VCaP (cell line): Measurements from ENCODE around the gene NR2F2.

Experiments
- H3K27ac ChIP-seq: fragments of 450-650 bp; 2 replicates; pipeline ENCODE4 v1.5.1; 2017
- TF ChIP-seq, protein P1 (sequence below): fragments of 450-650 bp; conservative IDR thresholded peaks from 2 replicates; pipeline ENCODE4 v1.5.1; 2017; ENCODE audit warnings: mild to moderate bottlenecking, moderate library complexity

Gene NR2F2

DNA sequence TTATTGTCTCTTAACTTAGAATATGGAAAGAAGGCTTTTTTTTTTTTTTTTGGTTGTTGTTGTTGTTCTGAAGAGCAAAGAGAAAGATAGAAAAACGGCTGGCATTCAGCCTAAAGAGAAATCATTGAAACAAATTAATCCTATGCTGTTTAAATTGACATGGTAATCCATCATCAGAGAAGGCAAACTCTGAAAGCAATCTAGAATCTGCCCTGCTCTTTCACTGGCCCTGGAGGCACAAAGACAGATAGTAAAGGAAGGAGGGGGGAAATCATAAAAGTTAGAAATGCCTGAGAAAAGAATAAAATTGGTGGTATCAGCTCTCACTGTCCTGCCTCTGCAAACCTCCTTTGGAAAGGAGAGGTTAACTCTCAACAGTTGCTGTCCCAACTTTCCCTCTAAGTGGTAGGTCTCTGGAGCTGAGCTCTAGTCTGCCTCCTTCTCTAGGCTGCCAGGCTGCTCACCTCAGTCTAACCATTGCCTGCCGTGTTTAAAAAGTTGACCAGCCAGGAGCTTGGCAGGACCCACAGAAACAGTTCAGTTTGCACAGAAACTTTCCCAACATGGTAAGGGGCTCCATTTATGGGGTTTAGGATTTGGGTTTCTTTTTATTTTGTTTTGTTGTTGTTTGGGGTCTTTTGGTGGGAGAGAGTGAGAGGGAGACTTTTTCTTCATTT lies 13.4 kb upstream of the NR2F2 start:
- H3K27ac ChIP-seq = no peak overlapping the region
- TF ChIP-seq, protein P1, sequence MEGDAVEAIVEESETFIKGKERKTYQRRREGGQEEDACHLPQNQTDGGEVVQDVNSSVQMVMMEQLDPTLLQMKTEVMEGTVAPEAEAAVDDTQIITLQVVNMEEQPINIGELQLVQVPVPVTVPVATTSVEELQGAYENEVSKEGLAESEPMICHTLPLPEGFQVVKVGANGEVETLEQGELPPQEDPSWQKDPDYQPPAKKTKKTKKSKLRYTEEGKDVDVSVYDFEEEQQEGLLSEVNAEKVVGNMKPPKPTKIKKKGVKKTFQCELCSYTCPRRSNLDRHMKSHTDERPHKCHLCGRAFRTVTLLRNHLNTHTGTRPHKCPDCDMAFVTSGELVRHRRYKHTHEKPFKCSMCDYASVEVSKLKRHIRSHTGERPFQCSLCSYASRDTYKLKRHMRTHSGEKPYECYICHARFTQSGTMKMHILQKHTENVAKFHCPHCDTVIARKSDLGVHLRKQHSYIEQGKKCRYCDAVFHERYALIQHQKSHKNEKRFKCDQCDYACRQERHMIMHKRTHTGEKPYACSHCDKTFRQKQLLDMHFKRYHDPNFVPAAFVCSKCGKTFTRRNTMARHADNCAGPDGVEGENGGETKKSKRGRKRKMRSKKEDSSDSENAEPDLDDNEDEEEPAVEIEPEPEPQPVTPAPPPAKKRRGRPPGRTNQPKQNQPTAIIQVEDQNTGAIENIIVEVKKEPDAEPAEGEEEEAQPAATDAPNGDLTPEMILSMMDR = no peak

DNA sequence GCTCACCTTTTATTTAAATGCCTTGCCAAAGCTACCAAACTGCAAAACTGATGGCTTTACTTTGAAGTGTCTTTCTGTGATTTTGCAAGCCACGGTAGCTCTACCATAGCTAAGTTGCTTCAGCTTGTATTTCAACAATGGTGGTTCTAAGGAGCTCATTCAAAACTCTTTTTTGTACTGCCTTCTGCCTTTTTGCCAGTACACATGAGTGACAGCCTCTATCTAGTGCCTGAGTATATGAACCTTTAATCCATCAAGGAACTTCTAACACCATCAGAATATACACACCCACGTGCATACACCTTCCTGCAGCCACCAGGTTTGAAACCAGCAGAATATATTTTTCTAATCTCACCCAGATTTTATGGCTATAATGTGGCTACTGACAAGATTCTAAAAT lies 10.4 kb upstream of the NR2F2 start:
- no peak overlapping the region for H3K27ac ChIP-seq
- TF ChIP-seq, protein P1 = no peak

DNA sequence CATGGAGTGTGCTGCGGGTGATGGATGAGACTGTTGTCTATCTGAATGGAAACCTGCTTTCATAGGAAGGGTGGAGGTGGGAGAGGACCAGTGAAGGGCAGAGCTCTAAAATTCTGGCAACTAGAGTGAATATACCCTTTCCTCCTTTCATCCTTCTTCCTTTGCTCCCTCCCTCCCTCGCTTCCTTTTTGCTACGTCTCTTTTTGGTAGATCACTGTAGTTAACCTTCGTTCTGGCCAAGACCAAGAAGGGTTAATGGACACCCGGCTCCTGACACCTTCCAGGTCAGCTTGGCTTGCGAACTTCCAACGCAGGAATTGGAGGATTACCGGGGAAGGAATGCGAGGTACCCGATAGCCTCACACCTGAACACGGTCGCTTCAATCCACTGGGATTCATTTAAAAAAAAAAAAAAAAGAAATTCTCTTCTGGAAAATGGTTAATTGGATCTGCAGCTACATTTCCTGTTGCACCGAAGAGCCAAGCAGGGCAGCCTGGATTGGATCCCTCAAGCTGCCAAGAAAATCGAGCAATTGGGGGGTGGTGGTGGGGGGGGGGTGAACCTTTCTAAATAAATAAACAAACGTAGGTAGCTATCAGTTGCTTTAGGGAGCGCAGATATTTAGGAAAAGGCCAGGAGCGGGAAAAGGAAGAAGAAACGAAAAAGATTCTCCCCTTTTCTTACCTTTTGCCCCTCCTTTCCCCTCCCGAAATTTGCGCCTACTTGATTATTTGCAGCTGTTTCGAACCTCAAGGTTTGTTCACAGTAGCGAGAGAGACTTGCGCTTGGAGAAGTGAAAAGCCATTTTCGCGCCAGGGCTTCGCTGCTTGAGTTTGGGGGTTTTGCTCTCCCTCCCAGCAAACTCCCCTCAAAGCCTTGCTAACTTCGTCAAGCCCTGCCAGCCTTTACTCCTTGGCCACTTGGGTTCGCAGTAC lies 9.5 kb upstream of the NR2F2 start:
- no peak overlapping the region for H3K27ac ChIP-seq
- TF ChIP-seq, protein P1 = no peak

DNA sequence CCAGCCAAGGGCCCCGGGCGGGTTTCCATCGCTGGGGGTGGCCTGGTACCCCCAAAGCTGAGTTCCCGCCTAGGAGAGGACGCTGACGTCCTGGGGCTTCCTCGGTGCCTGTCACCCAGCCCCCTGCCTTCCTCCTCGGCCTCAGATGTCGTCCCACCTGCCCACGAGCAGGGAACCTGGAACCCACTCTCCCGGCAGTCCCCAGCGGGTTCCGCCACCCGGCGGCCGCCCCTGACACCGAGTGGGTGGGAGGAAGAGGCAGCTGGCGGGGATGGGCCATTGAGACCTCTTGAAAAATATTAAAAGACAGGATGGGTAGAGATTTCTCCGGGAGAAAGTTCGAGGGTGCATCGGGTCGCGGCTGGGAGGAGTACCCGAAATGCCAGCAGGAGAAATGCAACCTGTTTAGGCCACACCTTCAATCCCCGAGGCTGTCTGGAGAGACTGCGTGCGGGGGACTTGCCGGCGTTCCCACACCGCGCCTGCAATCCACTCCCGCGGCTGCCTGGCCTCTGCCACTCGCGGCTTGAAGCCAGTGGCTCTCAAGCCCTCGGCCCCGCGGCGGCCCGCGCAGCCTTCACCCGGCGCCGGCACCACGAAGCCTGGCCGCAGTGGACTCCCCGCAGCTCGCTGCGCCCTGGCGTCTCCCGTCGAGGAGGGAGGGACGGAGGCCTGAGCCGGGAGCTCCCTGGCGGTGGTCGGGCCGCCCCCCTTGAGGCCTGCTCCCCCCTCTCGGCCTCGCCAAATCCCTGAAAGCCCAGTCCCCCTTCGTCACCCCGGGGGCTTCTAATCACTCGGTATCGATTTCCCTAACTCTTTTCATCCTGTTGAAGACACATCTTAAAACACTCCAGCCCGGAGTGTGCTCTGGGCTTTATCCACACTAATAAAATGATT lies 8.6 kb upstream of the NR2F2 start:
- no peak overlapping the region for H3K27ac ChIP-seq

DNA sequence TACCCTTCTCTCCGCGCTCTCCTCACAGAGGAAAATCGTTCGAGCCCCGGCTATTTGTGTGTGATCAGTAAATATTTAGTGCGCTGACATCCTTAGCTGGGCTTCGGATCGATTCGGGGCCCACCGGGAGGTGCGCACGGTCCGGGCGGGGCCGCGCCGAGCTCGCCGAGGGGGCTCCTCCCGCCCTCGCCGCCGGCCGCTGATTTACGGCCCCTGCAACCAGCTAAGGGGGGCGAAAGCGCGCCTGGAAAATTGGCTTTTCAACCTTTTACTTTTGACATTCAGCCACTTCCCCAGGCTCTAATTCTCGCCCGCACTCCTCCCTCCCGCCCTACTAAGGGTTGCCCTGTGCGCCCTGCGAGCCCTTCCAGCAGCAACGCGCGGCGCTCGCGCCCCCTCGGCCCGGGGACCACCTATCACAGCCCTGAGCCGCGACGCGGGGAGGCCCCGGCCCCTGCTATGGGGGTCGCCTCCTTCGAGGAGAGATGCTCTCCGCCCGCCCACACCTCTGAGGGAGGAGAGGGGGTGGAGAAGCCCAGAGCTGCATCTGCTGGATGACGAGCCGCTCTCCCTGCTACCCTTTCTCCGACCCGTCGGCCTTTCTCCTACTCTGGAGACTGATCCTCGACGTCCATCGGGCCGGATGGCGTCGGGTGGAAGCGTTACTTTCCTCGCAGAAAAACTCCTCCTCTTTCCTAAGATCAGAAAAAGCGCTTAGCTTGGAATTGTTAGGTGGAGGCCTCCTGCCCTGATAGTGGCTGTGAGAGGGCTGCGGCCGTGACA lies 7.8 kb upstream of the NR2F2 start:
- no peak overlapping the region for H3K27ac ChIP-seq

More for the DNA sequence above, 8.6 kb upstream of the NR2F2 start:
- TF ChIP-seq, protein P1 = no peak

DNA sequence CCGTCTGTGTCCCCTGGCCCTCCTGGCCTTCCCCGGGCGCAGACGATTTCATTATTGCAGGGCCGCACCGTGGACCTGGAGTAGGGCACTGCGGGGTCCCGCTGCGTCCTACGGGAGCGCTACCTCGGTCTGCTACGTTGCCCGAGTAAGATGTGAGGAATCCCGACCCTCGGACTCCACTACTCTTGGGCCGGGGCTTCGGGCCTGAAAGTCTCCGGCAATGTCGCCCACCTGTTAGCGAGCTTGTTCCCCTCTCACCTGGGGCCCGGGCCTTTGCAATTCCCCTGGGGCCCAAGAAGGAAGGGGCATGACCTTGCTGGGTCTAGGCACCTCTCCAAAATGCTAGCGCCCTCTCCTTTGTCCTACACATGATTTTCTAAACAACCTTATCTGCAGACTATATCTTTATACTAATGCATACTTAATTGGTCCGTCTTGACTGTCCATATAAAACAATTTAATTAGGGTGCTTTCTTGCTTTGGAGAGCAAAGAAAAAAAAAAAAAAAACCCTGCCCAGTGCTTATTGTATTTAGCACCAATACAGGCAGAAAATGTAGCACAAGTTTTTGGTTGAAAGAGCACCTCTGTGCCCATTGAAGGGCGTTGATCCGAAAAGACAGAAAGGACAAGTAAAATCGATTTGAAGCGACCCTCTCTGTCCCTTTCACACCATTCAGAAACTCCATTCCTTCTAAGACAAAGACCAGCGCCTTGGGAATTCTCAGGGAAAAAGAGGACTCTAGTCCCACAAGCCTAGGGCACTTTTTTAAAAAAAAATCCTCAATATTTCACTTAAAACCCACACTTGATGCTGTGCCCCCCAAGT lies 7.0 kb upstream of the NR2F2 start:
- TF ChIP-seq, protein P1 = no peak
- no peak overlapping the region for H3K27ac ChIP-seq

More for the DNA sequence above, 7.8 kb upstream of the NR2F2 start:
- TF ChIP-seq, protein P1 = no peak
